ENCODE data around the gene MRPL34.
"Not testable (repeated sequence)": the region's sequence is repeated elsewhere in the genome, so short reads cannot be mapped to it uniquely, and the experiment has no call there.

MRPL34 gene

DNA sequence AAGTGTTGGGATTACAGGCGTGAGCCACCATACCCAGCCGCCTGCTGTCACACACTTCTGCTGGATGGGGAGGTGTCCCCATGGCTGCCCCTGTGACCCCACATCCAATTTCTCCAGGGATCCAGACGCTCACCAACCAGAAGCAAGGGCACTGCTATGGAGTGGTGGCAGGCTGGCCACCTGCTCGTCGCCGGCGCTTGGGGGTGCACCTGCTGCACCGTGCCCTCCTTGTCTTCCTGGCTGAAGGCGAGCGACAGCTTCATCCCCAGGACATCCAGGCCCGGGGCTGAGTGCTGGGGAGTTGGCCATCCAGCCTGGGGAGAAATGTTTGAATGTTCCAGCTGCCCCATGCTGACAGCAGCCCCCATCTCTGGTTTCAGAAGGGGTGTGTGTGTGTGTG, 19.4 kb upstream of the MRPL34 start:
- DNase-seq, result no peak

DNA sequence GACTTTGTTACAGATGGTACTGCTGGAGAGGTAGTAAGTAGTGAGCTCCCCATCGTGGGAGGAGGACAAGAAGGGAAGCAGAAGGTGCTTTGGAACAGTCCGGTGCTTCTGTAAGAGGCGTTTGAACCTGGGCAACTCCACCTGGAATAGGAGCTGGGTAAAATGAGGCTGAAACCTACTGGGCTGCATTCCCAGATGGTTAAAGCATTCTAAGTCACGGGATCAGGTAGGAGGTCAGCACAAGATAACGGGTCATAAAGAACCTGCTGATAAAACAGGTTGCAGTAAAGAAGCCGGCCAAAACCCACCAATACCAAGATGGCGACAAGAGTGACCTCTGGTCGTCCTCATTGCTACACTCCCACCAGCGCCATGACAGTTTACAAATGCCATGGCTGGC, 18.9 kb upstream of the MRPL34 start:
- no peak for DNase-seq

- peak in 1 of 2 donors; percentile 23 for DNase-seq
These were observed 16.2 kb upstream of the MRPL34 start for GRCh38 chr19:17289489-17289888.

GRCh38 chr19:17292301-17293074, 13.2 kb upstream of the MRPL34 start:
- DNase-seq, result peak; percentile 72 to 75

DNA sequence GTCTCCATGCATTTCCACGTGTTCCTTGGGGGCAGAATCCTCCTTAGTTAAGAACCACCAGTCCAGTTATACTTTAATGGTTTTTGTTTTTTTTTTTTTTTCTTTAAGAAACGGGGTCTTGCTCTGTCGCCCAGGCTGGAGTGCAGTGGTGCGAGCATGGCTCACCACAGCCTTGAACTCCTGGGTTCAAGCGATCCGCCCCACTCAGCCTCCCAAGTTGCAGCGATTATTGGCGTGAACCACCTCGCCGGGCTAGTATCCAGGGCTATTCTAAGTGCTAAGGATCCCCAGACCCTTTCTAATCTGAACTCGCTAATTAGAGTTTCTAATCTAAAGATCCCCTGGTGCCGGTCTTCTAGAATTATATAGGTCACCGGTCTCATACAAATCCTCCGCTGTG, 12.1 kb upstream of the MRPL34 start:
- DNase-seq, result no peak

DNA sequence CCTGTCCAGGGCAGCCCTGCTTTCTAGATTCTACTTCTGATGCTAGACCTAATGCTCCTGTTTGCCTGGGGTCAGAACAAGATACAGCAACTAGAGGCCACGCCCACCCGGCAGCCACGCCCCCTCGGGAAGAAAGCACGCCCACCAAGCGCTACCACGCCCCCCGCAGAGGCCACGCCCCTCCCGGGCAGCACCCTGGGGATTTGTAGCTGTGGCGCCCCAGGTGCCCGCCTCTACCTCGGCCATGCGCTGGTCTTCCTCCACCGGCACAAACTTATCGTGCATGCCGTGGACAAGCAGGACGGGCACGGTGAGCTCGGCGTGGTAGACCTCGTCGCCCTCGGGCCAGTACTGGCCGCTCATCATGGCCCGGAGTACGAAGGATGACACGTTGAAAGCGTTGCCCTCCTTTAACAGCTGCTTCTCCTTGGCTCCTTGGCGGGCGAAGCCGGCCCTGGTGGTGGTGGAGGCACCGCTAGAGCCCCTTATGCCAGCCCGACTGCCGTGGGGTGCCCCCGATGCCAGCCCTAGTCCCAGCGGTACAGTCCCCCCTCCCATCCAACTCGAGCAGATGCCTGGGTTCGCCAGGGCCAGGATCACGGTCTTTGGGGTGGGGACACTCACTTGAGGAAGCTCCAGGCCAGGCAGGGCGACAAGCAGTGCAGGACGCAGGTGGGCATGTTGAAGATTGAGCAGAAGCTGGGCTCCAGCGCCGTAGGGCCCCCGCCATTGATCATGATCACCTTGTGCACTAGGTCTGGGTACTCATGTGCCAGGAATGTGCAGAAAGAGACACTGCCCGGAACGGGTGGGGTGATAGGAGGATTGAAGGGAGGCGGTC, 11.4 kb upstream of the MRPL34 start:
- peak; percentile 32 to 50 for DNase-seq

GRCh38 chr19:17295551-17295950, 10.1 kb upstream of the MRPL34 start:
- DNase-seq, result not testable (repeated sequence)

GRCh38 chr19:17296273-17296672, 9.4 kb upstream of the MRPL34 start:
- DNase-seq, result no peak

- no peak for DNase-seq
These were observed 8.7 kb upstream of the MRPL34 start for GRCh38 chr19:17296976-17297375.

GRCh38 chr19:17300992-17301619, 4.6 kb upstream of the MRPL34 start:
- no peak for DNase-seq

- DNase-seq, result peak; percentile 37
These were observed 3.1 kb upstream of the MRPL34 start for GRCh38 chr19:17302391-17303166.

DNA sequence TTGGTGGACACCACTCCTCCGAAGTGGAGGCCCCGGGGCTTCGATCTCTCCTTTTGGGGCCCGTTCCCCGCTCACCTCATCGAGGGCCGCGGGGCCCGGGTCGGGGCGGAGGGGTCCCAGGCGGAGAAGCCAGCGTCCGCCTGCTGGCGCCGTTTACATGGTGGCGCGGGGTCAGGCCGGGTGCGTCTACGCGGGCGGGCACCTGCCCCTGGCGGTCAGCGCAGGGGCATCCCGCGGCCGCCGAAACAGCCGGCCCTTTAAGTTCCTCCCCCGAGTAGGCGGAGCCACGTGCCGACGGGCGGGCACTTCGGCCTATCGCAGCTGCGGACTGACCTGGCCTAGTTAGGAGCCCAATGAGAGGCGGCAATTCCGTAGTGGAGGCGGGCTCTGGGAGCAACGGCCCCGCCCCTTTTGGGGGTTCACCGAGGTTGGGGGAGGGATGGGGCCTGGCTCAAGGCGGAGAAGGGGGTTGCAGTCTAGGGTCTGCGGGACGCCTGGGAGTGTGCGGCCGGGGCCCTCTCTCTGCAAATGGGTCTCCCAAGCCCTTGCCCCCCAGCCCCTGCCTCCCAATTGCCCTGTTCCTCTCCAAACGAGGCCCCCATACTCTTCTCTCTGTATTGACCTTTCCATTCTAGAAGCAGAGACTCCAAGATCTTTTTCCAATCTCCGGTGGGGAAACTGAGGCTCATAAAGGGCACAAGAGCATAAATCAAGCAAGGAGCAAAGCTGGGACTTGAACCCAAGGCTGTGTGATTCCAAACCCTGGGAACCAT, 2.3 kb upstream of the MRPL34 start, which contains the start of gene ABHD8:
ABHD8 (minus strand) TSS at position 259 of the 773 bp plus-strand sequence. CDS start 1,809 bp downstream, outside the sequence.
- peak; percentile 91 to 92 for DNase-seq

DNA sequence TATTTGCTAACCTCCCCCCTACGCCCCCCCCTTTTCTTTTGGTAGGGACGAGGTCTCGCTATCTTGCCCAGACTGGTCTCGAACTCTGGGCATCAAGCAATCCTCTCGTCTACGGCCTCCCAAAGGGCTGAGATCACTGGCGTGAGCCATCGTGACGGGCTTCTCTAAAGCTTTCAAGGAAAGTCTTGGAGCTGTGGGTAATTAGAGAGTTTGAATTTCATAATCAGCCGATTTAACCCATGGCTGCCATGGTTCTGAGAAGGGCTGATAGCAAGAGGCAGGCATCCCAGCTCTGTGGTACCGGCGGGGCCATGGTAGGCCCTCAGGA, 1.8 kb upstream of the MRPL34 start:
- DNase-seq, result no peak

DNA sequence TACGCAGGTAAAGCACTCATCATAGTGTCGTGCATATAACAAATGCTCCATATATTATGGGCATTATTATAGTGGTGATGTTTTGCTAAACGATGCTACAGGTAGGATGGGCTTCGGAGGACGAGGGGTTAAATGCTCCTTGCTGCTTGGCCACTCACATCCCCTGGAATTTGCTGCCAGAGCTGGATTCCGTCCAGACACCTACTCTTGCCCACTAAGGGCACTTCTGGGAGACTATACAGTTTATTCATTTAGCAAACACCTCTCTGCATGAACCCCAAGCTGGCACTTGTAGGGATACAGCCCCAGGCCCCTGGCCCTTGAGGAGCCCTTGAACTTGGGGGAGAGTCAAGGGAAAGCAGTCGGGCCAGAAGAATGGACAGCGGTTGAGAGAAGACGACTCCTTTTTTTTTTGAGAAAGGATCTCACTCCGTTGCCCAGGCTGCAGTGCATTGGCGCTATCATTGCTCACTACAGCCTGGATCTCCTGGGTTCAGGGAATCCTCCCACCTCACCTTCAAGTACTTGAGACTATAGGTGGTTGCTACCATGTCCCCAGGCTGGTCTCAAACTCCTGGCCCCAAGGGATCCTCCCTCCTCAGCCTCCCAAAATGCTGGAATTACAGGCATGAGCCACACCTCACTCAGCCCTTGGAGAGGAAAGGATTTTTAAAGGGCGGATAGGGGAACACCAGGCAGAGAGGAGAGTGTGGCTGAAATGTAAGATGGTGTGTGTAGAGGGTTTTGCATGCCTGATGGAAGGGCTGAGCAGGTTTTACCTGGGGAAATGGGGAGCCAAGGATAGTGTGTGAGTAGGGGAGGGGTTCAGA, 1.1 kb upstream of the MRPL34 start:
- DNase-seq, result no peak

- DNase-seq, result no peak
These were observed 506 bp upstream of the MRPL34 start for GRCh38 chr19:17305216-17305516.

DNA sequence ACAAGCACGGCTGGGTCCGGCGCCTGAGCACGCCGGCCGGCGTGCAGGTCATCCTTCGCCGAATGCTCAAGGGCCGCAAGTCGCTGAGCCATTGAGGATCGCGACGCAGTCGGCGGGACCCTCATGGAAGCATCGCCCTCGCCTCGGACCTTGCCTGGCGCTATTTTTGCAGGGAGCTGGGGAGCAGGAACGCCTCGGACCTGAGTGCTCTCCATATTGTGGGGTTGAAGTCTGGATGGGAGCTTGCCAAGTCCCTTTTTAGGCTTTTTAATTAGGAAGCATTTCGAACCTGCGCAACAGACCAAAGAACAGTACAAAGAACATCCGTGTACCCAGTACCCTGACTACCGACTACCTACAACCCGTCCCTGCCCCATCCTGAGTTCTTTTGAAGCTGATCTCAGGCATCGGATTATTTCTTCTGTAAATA, 628 bp downstream of the MRPL34 start:
- no peak for DNase-seq

DNA sequence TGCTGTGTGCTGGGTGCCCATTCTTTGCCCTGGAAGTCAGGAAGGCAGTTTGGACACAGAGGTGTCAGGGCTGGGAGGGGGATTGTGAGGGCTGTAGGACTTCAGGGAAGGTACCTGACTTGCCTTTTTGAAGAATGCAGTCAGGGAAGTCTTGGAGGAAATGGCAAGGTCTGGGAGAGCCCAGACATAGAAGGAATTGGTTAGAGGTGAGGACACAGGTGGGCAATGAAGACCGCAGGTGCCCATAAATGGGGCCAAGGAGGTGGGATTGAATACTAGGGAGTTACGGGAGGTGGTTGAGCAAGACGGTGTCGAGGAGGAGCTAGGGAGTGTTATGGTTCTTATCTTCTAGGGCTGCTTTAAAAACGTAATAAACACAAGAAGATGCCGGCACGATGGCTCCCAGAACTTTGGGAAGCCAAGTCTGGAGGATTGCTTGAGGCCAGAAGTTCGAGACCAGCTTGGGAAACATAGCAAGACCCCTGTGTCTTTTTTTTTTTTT, 2.3 kb downstream of the MRPL34 start:
- no peak for DNase-seq

DNA sequence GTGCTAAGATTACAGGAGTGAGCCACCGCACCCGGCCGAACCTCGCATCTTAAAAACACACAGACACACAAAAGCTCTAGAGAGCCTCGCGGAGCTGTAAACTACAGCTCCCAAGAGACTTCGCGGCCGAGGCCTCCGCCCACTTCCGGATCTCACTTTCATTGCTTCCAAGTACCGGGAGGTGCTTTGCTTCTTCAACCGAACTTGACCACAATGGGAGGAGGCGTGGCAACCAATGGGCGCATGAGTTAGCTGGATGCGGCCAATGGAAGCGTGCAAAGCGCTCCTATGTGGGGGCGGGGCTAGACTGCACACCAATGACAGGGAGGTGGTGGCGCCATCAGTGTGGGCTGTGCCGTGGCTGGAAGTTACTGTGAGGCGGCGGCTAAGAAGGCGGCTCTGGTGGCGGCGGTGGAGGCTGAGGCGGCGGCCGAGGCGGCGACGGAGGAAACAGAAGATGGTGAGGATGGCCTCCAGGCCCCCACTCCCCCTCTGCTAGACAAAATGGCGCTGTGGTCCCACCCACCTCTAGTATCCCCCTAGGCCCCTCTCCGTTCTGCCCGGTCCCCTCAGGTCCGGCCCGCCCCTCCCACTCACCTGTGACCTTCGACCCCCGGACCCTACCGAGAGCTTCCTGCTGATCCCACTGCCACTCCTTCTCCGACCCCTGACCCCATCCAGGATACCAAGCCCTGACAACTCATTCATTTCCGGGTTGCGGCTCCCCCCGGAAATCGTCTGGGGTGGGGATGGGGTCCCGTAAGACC, 3.7 kb downstream of the MRPL34 start, which contains the start of gene DDA1:
DDA1 (plus strand) TSS at position 366 of the 767 bp plus-strand sequence; CDS start at position 458, 92 bp downstream.
- DNase-seq, result peak; percentile 99

GRCh38 chr19:17309965-17310461, 4.3 kb downstream of the MRPL34 start:
- no peak for DNase-seq

Data from activated CD4-positive, alpha-beta T cell treated with anti-CD3 and anti-CD28 coated beads for 4 hours (primary cell).